GM23338 (cell line): ENCODE results near the gene NDUFAB1.

Experiments used
- CREB1 ChIP-seq: fragments of 250-450 bp; sonication (Bioruptor Pico); IDR thresholded peaks from 2 replicates; pipeline ENCODE4 v1.5.0; 2020; ENCODE audit warnings: low read depth, mild to moderate bottlenecking, moderate library complexity
- CTCF ChIP-seq, 2 experiments: fragments of 200-600 bp in 1 of 2; sonication (generic) in 1 of 2; conservative IDR thresholded peaks; 2 replicates each; pipeline versions ENCODE4 v1.5.1 to v1.6.1; 2016 to 2017; ENCODE audit warnings: antibody characterized with exemption in 2 of 2, low read depth in 2 of 2, mild to moderate bottlenecking in 2 of 2, moderate library complexity in 1 of 2
- ETS1 ChIP-seq: IDR thresholded peaks from 2 replicates; pipeline ENCODE4 v1.6.1; 2016; ENCODE audit warnings: antibody characterized with exemption
- EZH2 ChIP-seq: fragments of 200-600 bp; sonication (generic); IDR thresholded peaks from one replicate; pipeline ENCODE4 v1.8.0; 2017; ENCODE audit warnings: antibody characterized with exemption, mild to moderate bottlenecking, low read depth; ENCODE audit not compliant: unreplicated experiment
- EZH2phosphoT487 ChIP-seq: fragments of 200-600 bp; sonication (generic); IDR thresholded peaks from one replicate; pipeline ENCODE4 v1.8.1; 2018; ENCODE audit warnings: antibody characterized with exemption; ENCODE audit not compliant: unreplicated experiment
- JUNB ChIP-seq: IDR thresholded peaks from one replicate; pipeline ENCODE4 v1.6.1; 2016; ENCODE audit warnings: antibody characterized with exemption; ENCODE audit not compliant: unreplicated experiment
- POLR2AphosphoS5 ChIP-seq: IDR thresholded peaks from 2 replicates; pipeline ENCODE4 v1.6.1; 2016; ENCODE audit warnings: antibody characterized with exemption, low read depth
- REST ChIP-seq: IDR thresholded peaks from one replicate; pipeline ENCODE4 v1.6.1; 2018; ENCODE audit warnings: antibody characterized with exemption; ENCODE audit not compliant: unreplicated experiment

GRCh38 chr16:23608194-23608593, 12.1 kb upstream of the NDUFAB1 start:
- TF ChIP-seq CREB1 (CRISPR knock-in tag) (no peak), CTCF (conservative IDR thresholded peaks at IDR 0.05; ENCODE audit: low read depth in 2 of 2) (no peak), EZH2 (no peak), JUNB (no peak), POLR2AphosphoS5 (no peak), EZH2phosphoT487 (no peak), REST (no peak), ETS1 (no peak)
